ENCODE results near the gene C19orf53. TPM values are rescaled to one million over a fixed set of nuclear protein-coding genes. Genes with fewer than 3 reads are reported as not detected.
"Not testable (repeated sequence)": the region's sequence is repeated elsewhere in the genome, so short reads cannot be mapped to it uniquely, and the experiment has no call there.

The C19orf53 gene
- total RNA-seq, 2 experiments from 2014 or later = 85.2 to 88.1 TPM

GRCh38 chr19:13765395-13766094 lies 8.7 kb upstream of the C19orf53 start:
- H3K36me3 Mint-ChIP-seq = peaks cover 8% of the 10 kb centered on the region
- POLR2A ChIA-PET = interaction anchor here (1.0 to 3.4 kb wide), 6 partner anchors 9 to 96 kb away, joined by 3 to 25 read pairs (median 7); partner anchors contain the start of genes C19orf53 and ZSWIM4
- H3K27ac Mint-ChIP-seq = peak overlapping the region; percentile 85
- no peak for DNase-seq
- H3K4me1 Mint-ChIP-seq = peaks cover 8% of the 10 kb centered on the region
- peak overlapping the region; percentile 91 for H3K4me3 Mint-ChIP-seq
- H3K9me3 Mint-ChIP-seq = no peaks in the 10 kb centered on the region
- no peak for ATAC-seq (ENCODE audit: low read depth)
- no peaks in the 10 kb centered on the region for H3K27me3 Mint-ChIP-seq

DNA sequence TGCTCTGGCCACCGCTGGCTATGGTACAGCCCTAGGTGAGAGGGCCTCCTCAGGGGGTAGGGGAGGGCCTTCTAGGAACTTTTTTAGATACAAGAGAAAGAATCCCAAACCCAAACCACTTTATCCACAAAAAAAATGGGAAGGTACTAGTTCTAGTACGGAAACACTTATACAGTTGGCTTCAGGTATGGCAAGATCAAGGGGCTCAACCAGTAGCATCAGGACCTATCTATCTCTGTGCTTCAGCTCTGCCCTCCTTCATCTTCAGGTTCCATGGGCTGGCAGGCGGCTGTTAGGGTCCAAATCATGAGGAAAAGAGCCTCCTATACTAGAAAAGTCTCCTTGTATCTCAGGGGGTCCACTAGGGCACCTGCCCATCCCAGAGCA lies 8.2 kb upstream of the C19orf53 start:
- DNase-seq (no peak), ATAC-seq (ENCODE audit: low read depth) (no peak)
- H3K4me3 Mint-ChIP-seq = no peak overlapping the region
- peaks cover 8% of the 10 kb centered on the region for H3K36me3 Mint-ChIP-seq
- no peak overlapping the region for H3K27ac Mint-ChIP-seq
- POLR2A ChIA-PET = no interaction called here
- H3K27me3 Mint-ChIP-seq = no peaks in the 10 kb centered on the region
- H3K4me1 Mint-ChIP-seq = peaks cover 8% of the 10 kb centered on the region
- no peaks in the 10 kb centered on the region for H3K9me3 Mint-ChIP-seq

DNA sequence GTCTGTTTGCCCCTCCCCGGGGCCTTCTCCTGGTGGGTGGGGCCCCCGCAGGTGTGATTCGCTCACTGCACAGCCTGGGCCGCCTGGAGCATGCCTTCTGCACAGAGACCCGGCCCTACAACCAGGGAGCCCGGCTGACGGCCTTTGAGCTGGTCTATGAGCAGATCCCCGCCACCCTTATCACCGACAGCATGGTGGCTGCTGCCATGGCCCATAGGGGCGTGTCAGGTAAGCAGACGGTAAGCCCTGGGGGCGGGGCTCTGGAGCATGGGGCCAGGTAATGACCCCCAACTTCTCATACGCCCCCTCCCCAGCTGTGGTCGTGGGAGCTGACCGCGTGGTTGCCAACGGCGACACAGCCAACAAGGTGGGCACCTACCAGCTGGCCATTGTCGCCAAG lies 5.7 kb upstream of the C19orf53 start:
- DNase-seq = no peak
- Mint-ChIP-seq H3K36me3 (peaks cover 8% of the 10 kb centered on the region), H3K4me3 (no peak overlapping the region), H3K4me1 (peaks cover 8% of the 10 kb centered on the region), H3K27me3 (no peaks in the 10 kb centered on the region), H3K27ac (no peak overlapping the region), H3K9me3 (no peaks in the 10 kb centered on the region)
- no peak for ATAC-seq (ENCODE audit: low read depth)
- POLR2A ChIA-PET = interaction anchor here (1.4 kb wide), 1 partner anchor 20 kb away, joined by 3 read pairs; a partner anchor contains a TSS

- Mint-ChIP-seq H3K4me3 (no peak overlapping the region), H3K27ac (no peak overlapping the region), H3K9me3 (no peaks in the 10 kb centered on the region), H3K27me3 (no peaks in the 10 kb centered on the region), H3K36me3 (peaks cover 9% of the 10 kb centered on the region), H3K4me1 (peaks cover 9% of the 10 kb centered on the region)
- ATAC-seq (ENCODE audit: low read depth) = no peak
- DNase-seq = no peak
- POLR2A ChIA-PET = interaction anchor here (0.7 kb wide), 1 partner anchor 732 kb away, joined by 3 read pairs; no protein-coding TSS in a partner anchor
These were observed 4.1 kb upstream of the C19orf53 start for GRCh38 chr19:13770013-13770635.

- peak overlapping the region; percentile 10 for H3K27ac Mint-ChIP-seq
- POLR2A ChIA-PET = no interaction called here
These were observed 4.1 kb downstream of the C19orf53 start for GRCh38 chr19:13778398-13778797.

GRCh38 chr19:13778847-13779246 lies 4.6 kb downstream of the C19orf53 start:
- DNase-seq (no peak), ATAC-seq (ENCODE audit: low read depth) (no peak)
- peaks cover 19% of the 10 kb centered on the region for H3K4me1 Mint-ChIP-seq
- H3K4me3 Mint-ChIP-seq = no peak overlapping the region
- no peaks in the 10 kb centered on the region for H3K27me3 Mint-ChIP-seq
- POLR2A ChIA-PET = interaction anchor here (0.7 kb wide), 1 partner anchor 85 kb away, joined by 4 read pairs; no protein-coding TSS in a partner anchor
- H3K27ac Mint-ChIP-seq = no peak overlapping the region
- H3K36me3 Mint-ChIP-seq = peaks cover 13% of the 10 kb centered on the region
- no peaks in the 10 kb centered on the region for H3K9me3 Mint-ChIP-seq

More at GRCh38 chr19:13778398-13778797, 4.1 kb downstream of the C19orf53 start:
- no peaks in the 10 kb centered on the region for H3K27me3 Mint-ChIP-seq
- H3K4me1 Mint-ChIP-seq = peaks cover 19% of the 10 kb centered on the region
- DNase-seq (no peak), ATAC-seq (ENCODE audit: low read depth) (no peak)
- H3K9me3 Mint-ChIP-seq = no peaks in the 10 kb centered on the region
- H3K36me3 Mint-ChIP-seq = peaks cover 13% of the 10 kb centered on the region
- no peak overlapping the region for H3K4me3 Mint-ChIP-seq

GRCh38 chr19:13779794-13780193 lies 5.5 kb downstream of the C19orf53 start:
- H3K36me3 Mint-ChIP-seq = peaks cover 11% of the 10 kb centered on the region
- H3K4me3 Mint-ChIP-seq; DNase-seq; POLR2A ChIA-PET; ATAC-seq (ENCODE audit: low read depth); H3K27me3 Mint-ChIP-seq; H3K9me3 Mint-ChIP-seq; H3K27ac Mint-ChIP-seq: not testable (repeated sequence)
- H3K4me1 Mint-ChIP-seq = peaks cover 18% of the 10 kb centered on the region

DNA sequence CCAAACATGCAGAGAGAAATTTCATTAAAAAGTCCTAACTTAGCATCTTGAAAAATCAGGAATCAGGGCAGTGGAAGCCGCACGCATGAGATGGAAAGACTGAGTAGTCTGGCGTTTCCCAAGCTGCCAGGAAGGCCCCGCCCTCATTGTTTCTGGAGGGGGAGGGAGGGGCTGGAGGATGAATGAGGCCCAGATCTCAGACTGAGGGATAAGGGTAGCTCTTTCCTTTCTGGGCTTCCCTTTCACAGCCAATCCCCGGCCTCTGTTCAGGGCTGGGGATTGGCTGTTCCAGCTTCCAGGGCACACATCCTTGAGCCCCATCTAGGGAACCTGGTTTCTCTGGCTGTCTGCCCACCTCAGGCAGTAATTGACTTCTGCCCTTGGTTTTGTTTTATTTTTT lies 7.3 kb downstream of the C19orf53 start:
- POLR2A ChIA-PET = interaction anchor here (0.8 to 2.0 kb wide), 3 partner anchors 65 to 81 kb away, joined by 3 to 4 read pairs (median 4); no protein-coding TSS in a partner anchor
- no peak overlapping the region for H3K27ac Mint-ChIP-seq
- ATAC-seq (ENCODE audit: low read depth) (no peak), DNase-seq (no peak)
- H3K36me3 Mint-ChIP-seq = peaks cover 6% of the 10 kb centered on the region
- no peak overlapping the region for H3K4me3 Mint-ChIP-seq
- H3K27me3 Mint-ChIP-seq = no peaks in the 10 kb centered on the region
- H3K9me3 Mint-ChIP-seq = no peaks in the 10 kb centered on the region
- peaks cover 11% of the 10 kb centered on the region for H3K4me1 Mint-ChIP-seq

- peaks cover 3% of the 10 kb centered on the region for H3K36me3 Mint-ChIP-seq
- POLR2A ChIA-PET = interaction anchor here (0.8 to 2.0 kb wide), 2 partner anchors 64 to 65 kb away, joined by 3 to 4 read pairs; no protein-coding TSS in a partner anchor
- ATAC-seq (ENCODE audit: low read depth) = no peak
- no peaks in the 10 kb centered on the region for H3K27me3 Mint-ChIP-seq
- no peak overlapping the region for H3K4me3 Mint-ChIP-seq
- DNase-seq = no peak
- no peaks in the 10 kb centered on the region for H3K9me3 Mint-ChIP-seq
- peaks cover 11% of the 10 kb centered on the region for H3K4me1 Mint-ChIP-seq
- no peak overlapping the region for H3K27ac Mint-ChIP-seq
These were observed 8.3 kb downstream of the C19orf53 start for GRCh38 chr19:13782537-13782936.

- ATAC-seq (ENCODE audit: low read depth) = no peak
- Mint-ChIP-seq H3K4me1 (peaks cover 20% of the 10 kb centered on the region), H3K4me3 (no peak overlapping the region), H3K27me3 (no peaks in the 10 kb centered on the region), H3K27ac (no peak overlapping the region), H3K36me3 (no peaks in the 10 kb centered on the region), H3K9me3 (no peaks in the 10 kb centered on the region)
- no peak for DNase-seq
- POLR2A ChIA-PET = interaction anchor here (0.6 to 3.8 kb wide), 9 partner anchors 9 to 438 kb away, joined by 3 to 32 read pairs (median 4); partner anchors contain the start of genes C19orf53, MRI1 and ZSWIM4
These were observed 9.6 kb downstream of the C19orf53 start for GRCh38 chr19:13783565-13784500.

- POLR2A ChIA-PET = interaction anchor here (0.6 to 3.8 kb wide), 9 partner anchors 10 to 439 kb away, joined by 3 to 32 read pairs (median 4); partner anchors contain the start of genes C19orf53, MRI1 and ZSWIM4
- ATAC-seq (ENCODE audit: low read depth) (peak; percentile 62), DNase-seq (peak; percentile 78)
- Mint-ChIP-seq H3K9me3 (no peaks in the 10 kb centered on the region), H3K36me3 (no peaks in the 10 kb centered on the region), H3K4me1 (peaks cover 24% of the 10 kb centered on the region), H3K4me3 (peak overlapping the region; percentile 72), H3K27ac (peak overlapping the region; percentile 74), H3K27me3 (no peaks in the 10 kb centered on the region)
These were observed 10.6 kb downstream of the C19orf53 start for GRCh38 chr19:13784731-13785452.

GRCh38 chr19:13788991-13789390 lies 14.7 kb downstream of the C19orf53 start:
- DNase-seq (peak; percentile 47), ATAC-seq (ENCODE audit: low read depth) (peak; percentile 46)
- H3K27me3 Mint-ChIP-seq = no peaks in the 10 kb centered on the region
- H3K4me3 Mint-ChIP-seq = peak overlapping the region; percentile 72
- POLR2A ChIA-PET = interaction anchor here (0.8 to 4.1 kb wide), 10 partner anchors 8 to 77 kb away, joined by 3 to 81 read pairs (median 10); partner anchors contain the start of genes C19orf53 and MRI1
- H3K27ac Mint-ChIP-seq = peak overlapping the region; percentile 98
- H3K4me1 Mint-ChIP-seq = peaks cover 33% of the 10 kb centered on the region
- no peaks in the 10 kb centered on the region for H3K36me3 Mint-ChIP-seq
- no peaks in the 10 kb centered on the region for H3K9me3 Mint-ChIP-seq

Data from activated naive CD8-positive, alpha-beta T cell treated with anti-CD3 and anti-CD28 coated beads, Interleukin-2, amount 10 ng/mL, durations not matched to agents 7 days and 5 days (primary cell).